SH-SY5Y (cell line): ENCODE measurements around the gene CCNY.

Source experiments
- GATA2 ChIP-seq: IDR thresholded peaks from 2 replicates; pipeline ENCODE4 v1.6.1; 2011; ENCODE audit warnings: mild to moderate bottlenecking, low read depth, low read length
- GATA3 ChIP-seq: IDR thresholded peaks from 2 replicates; pipeline ENCODE4 v1.6.1; 2011; ENCODE audit warnings: low read depth, mild to moderate bottlenecking, low read length, moderate library complexity

DNA sequence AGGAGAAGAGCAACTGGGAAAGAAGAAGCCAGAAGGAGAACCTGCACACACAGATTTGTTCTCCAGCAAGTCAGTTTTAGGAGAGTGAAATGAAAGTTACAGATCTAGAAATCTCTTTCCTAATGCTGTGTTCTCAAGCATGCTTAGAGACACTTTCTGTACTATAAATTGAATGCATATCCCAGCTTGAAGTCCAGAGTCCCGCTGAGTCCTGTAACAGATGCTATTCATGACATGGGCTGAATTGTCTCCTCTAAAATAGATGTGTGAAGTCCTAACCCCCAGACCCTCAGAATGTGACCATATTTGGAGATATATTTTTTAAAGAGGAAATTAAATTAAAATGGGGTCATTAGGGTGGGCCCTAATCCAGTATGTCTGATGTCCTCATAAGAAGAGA is 222.0 kb downstream of the CCNY start:
- TF ChIP-seq GATA2 = no peak
- no peak for TF ChIP-seq GATA3
